ENCODE measurements around the gene TOP1.

Gene TOP1

DNA sequence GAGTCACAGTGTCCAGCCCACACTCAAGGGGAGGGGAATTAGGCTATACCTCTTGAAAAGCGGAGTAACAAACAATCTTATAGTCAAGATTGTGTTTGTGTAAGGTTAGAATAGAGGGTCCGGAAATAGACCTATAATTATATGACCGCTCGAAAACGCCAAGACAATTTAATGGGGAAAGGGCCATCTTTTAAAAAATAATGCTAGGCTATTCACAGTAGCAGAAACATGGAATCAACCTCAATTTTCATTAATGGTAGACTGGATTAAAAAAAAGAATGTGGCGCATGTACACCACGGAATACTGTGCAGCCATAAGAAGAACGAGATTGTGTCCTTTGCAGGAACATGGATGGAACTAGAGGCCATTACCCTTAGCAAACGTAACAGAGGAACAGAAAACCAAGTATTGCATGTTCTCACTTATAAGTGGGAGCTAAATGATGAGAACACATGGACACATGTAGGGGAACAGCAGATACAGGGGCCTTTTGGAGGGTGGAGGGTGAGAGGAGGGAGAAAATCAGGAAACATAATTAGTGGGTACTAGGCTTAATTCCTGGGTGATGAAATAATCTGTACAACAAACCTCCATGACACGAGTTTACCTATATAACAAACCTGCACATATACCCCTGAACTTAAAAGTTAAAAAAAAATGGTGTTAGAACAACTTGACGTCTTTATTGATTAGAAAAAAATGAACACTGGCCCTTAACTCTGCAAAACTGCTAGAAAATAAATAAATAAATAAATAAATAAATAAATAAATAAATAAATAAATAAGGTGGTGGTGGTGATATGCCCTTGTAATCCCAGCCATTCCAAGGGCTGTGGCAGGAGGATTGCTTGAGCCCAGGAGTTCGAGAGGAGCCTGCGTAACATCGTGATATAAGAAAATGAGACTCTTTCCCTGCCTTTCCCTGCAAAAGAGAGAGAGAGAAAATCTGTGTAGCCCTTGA is 30.3 kb downstream of the TOP1 start:
- DNase-seq, result no peak

DNA sequence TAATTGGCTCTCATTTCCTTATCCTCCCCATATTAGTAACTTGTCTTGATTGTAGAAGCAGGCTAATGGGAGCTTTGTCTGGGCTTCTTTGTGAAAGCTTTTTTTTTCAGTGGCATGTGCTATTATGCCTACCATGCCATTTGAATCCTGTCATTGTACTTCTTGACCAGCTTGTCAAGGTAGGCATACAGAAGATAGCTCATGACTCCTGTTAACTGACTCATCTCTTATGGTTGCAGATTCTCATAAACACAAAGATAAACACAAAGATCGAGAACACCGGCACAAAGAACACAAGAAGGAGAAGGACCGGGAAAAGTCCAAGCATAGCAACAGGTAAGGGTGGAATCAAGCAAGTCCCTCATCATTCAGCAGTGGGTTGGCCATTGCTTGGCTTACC is 32.5 kb downstream of the TOP1 start:
- no peak for DNase-seq

- no peak for DNase-seq
Observed at GRCh38 chr20:41063442-41063841, 34.8 kb downstream of the TOP1 start.

DNA sequence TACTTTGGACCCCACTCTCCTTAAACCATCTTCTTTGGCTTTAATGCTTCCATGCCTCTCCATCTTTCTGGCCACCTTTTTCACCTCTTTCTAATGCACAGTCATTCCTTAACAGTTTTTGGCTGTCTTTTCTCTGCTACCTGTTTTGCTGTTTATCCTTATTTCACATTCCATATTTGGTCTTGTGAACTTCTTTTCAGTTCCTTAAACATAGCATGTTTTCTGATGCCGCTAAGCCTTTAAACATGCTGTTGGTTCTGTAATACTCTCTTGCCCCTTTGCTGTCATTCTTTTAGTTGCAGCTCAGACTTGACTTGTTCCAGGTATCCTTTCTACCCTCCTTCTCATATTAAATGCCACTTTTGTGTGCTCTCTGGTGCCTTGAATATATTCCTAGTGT is 35.8 kb downstream of the TOP1 start:
- DNase-seq, result no peak

DNA sequence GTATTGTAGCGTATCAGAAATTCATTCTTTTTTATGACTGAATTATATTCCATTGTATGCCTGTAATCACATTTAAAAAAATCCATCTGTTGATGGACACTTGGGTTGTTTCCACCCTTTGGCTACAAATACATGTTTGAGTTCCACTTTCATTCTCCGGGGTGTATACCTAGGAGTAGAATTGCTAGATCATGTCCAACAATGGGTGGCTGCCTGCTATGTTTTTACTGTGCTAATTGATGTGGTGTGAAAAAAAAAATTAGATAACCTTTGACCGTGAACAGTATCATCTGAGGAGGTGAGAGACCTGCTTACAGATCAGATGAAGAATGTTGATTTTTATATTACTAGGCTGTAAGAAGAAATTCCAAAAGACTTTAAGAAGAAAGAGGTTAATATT is 37.1 kb downstream of the TOP1 start:
- no peak for DNase-seq

- no peak for DNase-seq
Observed at GRCh38 chr20:41068806-41069205, 40.2 kb downstream of the TOP1 start.

DNA sequence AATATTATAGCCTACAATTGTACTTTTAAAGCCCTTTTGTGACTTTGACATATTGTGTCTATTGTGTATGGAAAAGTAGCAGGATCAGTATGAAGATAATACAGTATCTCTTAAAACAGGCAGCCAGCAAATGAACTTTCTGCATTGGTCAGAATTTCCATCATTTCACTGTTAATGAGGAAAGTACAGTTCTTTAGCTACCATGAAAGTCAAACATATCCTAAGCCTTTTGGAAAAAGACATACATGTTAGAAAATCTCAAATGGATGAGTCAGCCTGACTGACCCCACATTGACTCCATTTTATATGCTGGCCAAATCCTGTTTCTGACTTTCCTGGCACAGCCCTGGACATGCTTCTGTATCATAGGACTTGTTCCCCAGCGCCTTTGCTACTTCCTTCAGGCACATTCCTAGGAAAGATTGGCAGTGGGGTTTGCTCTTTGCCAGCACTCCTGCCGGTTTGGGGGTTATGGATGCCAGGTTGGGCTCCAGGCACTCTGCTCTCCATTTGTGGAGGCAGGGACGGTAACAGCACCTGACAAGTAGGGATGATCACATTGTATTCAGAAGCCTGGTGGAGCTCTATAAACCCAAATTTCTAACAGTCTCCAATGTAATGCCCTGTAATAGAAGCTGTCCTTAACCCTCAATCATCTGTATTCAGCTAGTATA is 43.7 kb downstream of the TOP1 start:
- no peak for DNase-seq

GRCh38 chr20:41072915-41073314 is 44.3 kb downstream of the TOP1 start:
- DNase-seq, result peak in 1 of 5 experiments; percentile 58

DNA sequence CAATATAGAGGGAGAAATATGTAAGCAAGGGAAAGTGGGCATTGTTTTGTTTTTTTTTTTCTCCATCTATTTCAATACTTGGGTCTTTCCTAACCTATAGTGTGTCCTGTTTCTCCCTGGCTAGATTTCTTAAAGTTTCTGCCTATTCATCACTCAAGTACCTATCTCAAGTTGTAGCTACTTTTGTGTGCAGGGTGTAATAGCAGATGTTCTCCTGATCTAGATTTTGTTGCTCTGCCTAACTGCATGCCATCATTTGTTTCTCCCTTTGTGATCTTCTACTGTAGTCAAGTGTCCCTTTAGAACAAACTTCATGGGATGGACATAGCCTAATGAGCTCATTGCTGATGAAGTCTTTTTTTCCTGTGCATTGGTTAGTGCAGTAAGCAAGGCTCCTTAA is 45.8 kb downstream of the TOP1 start:
- DNase-seq, result no peak

DNA sequence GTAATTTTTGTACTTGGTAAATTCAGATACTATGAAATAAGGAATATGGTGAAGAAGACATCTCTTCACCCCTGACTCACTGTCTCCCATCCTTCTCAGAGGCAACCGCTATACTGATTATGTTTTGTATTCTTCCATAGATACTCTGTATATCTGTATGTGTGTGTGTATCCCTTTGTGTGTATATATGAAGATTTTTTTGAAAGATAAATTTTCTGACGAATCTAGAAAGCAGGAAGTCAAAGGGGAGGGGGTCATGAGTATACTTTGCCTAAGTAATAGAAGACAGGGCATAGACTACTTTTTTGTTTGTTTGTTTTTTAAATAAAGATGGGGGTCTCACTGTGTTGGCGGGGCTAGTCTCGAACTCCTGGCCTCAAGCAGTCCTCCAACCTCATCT is 48.2 kb downstream of the TOP1 start:
- peak in 1 of 5 experiments; percentile 77 for DNase-seq

GRCh38 chr20:41078329-41078728 is 49.7 kb downstream of the TOP1 start:
- DNase-seq, result peak in 1 of 5 experiments; percentile 26

GRCh38 chr20:41079066-41079465 is 50.4 kb downstream of the TOP1 start:
- DNase-seq, result no peak

DNA sequence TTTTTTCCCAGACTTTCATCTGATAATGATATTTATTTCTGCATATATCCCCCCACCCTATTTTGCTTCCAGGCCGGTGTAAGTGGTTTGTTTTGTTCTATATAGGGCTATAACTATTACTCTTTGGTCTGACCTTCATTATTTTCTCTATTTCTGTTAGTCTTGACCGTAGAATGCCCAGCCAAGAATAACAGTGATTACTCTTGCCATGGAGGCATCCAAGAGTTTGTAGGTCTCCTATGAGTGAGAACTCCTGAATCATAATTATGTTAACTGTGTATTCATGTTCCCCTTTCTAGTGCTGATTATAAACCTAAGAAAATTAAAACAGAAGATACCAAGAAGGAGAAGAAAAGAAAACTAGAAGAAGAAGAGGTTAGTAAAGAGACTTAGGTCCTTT is 52.2 kb downstream of the TOP1 start:
- no peak for DNase-seq

- peak in 1 of 5 experiments; percentile 55 for DNase-seq
Observed at GRCh38 chr20:41081276-41081814, 52.7 kb downstream of the TOP1 start.

DNA sequence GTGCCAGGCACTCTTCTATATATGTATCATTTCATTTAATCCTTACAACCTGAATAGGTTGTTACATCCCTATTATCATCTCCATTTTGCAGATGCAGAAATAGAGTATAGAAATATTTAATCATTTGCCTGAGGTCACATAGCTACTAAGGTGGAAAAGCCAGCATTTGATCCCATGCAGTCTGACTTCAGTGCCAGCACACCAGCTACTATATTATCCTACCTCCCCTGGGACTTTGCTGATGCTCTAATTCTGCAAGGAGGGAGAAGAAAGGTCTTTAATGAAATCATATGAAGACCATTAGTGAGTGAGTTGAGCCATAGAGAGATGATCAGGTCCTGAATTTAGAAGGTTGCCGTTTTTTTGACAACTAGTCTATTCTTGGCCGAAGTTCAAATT is 53.7 kb downstream of the TOP1 start:
- DNase-seq, result no peak

- DNase-seq, result no peak
Observed at GRCh38 chr20:41085606-41086005, 57.0 kb downstream of the TOP1 start.

GRCh38 chr20:41086402-41087324 is 58.0 kb downstream of the TOP1 start:
- peak in 1 of 5 experiments; percentile 47 for DNase-seq

GRCh38 chr20:41087325-41087685 is 58.7 kb downstream of the TOP1 start:
- DNase-seq, result no peak

DNA sequence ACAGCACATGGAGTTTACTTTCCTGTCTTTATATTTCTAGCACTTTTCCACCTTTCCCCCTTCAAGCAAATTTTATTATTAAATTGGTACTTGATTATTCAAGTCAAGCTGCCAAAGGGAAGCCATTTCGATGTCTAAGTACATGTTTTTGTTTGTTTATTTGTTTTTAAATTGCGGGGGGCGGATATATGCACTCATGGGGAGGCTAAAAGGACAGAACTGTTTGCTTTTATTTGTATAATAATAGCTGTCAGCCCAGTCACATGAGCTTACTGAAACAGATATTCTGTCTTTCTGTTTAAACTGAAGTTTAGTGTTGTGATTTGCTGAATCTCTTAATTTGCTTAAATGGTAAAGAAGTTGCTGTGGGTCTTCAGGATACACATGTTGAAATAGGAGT is 59.2 kb downstream of the TOP1 start:
- no peak for DNase-seq

- DNase-seq, result no peak
Observed at GRCh38 chr20:41089555-41089954, 60.9 kb downstream of the TOP1 start.

DNA sequence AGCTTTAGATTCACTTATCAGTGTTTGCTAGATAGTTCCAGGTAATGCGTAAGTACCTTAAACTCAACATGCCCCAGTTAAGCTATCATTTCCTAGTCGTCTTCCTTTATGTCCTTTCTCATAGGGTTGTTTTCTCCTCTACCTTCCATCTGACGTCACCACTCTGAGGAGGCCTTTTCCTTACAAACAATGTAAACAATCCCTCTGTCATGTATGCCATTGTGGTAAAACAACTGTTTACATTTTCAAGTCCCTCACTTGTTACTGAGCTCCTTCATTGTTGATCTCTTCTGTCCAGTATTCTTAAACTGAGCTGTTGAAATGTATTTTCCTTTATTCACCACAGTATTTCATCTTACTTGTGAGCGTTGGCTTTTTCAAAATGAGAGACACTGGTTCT is 63.3 kb downstream of the TOP1 start:
- no peak for DNase-seq

GRCh38 chr20:41094353-41095055 is 65.9 kb downstream of the TOP1 start:
- no peak for DNase-seq

All from T-helper 2 cell (primary cell).